B cell (primary cell): Measurements from ENCODE around the gene CACNA2D4. TPM values are rescaled to one million over a fixed set of nuclear protein-coding genes. Genes with fewer than 3 reads are reported as not detected.
A peak's percentile ranks its signal among the peaks of the same experiment; 100 is the strongest.

ENCODE experiments used
- ATAC-seq: fragments of 200-7000 bp; cut with Tn5 transposase; one replicate; pipeline ENCODE4 v1.10.0; 2021; ENCODE audit warnings: low read depth, mild to moderate bottlenecking, moderate number of reproducible peaks, moderate library complexity
- CTCF ChIA-PET: fragments of 350-600 bp; sonication (Branson Sonifier 250); formaldehyde crosslinking; loops from one replicate; lab custom pipeline; 2021; ENCODE audit warnings: antibody characterized with exemption, inconsistent platforms; lab: Charles Lee
- POLR2A ChIA-PET: fragments of 350-600 bp; sonication (Branson Sonifier 250); formaldehyde crosslinking; loops from one replicate; lab custom pipeline; 2021; ENCODE audit warnings: antibody characterized with exemption; lab: Charles Lee
- DNase-seq: peaks from one replicate; pipeline ENCODE4 v3.0.0; 2013
- H2AFZ ChIP-seq: 2 replicates; pipeline ENCODE4 v1.6.1; 2012; ENCODE audit warnings: mild to moderate bottlenecking, low read depth, low read length; ENCODE audit not compliant: insufficient read depth, poor library complexity, severe bottlenecking
- H3K27ac ChIP-seq, 2 donors: 1 replicate in 1 of 2; 2 replicates in 1 of 2; pipeline ENCODE4 v1.5.1; 2012 to 2013; ENCODE audit warnings: low read length in 2 of 2, mild to moderate bottlenecking in 2 of 2, moderate library complexity in 1 of 2
- H3K27me3 ChIP-seq, 4 experiments: fragments of 200-600 bp in 1 of 4; sonication (generic) in 1 of 4; replicated peaks in 1 of 4; 1 replicate in 2 of 4; 2 replicates in 2 of 4; pipeline versions ENCODE4 v1.6.1 to v1.7.0; 2013 to 2016; ENCODE audit warnings: low read length in 3 of 4, mild to moderate bottlenecking in 2 of 4, mixed read lengths in 1 of 4, moderate library complexity in 1 of 4; ENCODE audit not compliant: insufficient read depth in 4 of 4, control insufficient read depth in 3 of 4; ENCODE audit errors: control extremely low read depth in 1 of 4
- H3K36me3 ChIP-seq, 2 experiments: replicated peaks in 1 of 2; 1 replicate in 1 of 2; 2 replicates in 1 of 2; pipeline versions ENCODE4 v1.6.1 to v1.7.1; 2013; ENCODE audit warnings: low read length in 1 of 2; ENCODE audit not compliant: insufficient read depth in 2 of 2, control insufficient read depth in 1 of 2; ENCODE audit errors: control extremely low read depth in 1 of 2, extremely low read depth in 1 of 2
- H3K4me1 ChIP-seq, 2 donors: fragments of 200-600 bp in 1 of 2; sonication (generic) in 1 of 2; 1 replicate in 1 of 2; 2 replicates in 1 of 2; pipeline versions ENCODE4 v1.5.1 to v1.6.1; 2013 to 2017; ENCODE audit warnings: low read length in 2 of 2; ENCODE audit not compliant: control insufficient read depth in 2 of 2, insufficient read depth in 2 of 2
- H3K4me2 ChIP-seq: replicated peaks from 2 replicates; pipeline ENCODE3; 2012; ENCODE audit warnings: mild to moderate bottlenecking, low read depth, low read length; ENCODE audit not compliant: poor library complexity, severe bottlenecking
- H3K4me3 ChIP-seq, 5 experiments: fragments of 200-600 bp in 1 of 5; sonication (generic) in 1 of 5; 1 replicate in 3 of 5; 2 replicates in 2 of 5; pipeline versions ENCODE4 v1.5.1 to v1.7.0; 2011 to 2016; ENCODE audit warnings: low read length in 4 of 5, mild to moderate bottlenecking in 4 of 5, low read depth in 2 of 5, control low read depth in 1 of 5, moderate library complexity in 1 of 5; ENCODE audit not compliant: insufficient read depth in 1 of 5; ENCODE audit errors: control extremely low read depth in 1 of 5, extremely low read depth in 1 of 5
- H3K79me2 ChIP-seq: fragments of 200-600 bp; sonication (generic); one replicate; pipeline ENCODE4 v1.6.0; 2016; ENCODE audit warnings: low read length; ENCODE audit not compliant: control insufficient read depth, insufficient read depth
- H3K9ac ChIP-seq: fragments of 200-600 bp; sonication (generic); 2 replicates; pipeline ENCODE4 v1.6.1; 2017; ENCODE audit warnings: mild to moderate bottlenecking, low read length, moderate library complexity
- H3K9me3 ChIP-seq, 3 donors: one replicate each; pipeline versions ENCODE4 v1.6.1 to v1.7.1; 2013; ENCODE audit warnings: low read length in 2 of 3; ENCODE audit not compliant: control insufficient read depth in 2 of 3, insufficient read depth in 1 of 3; ENCODE audit errors: control extremely low read depth in 1 of 3
- H4K20me1 ChIP-seq: 2 replicates; pipeline ENCODE4 v1.6.0; 2012; ENCODE audit warnings: mild to moderate bottlenecking, low read length; ENCODE audit not compliant: insufficient read depth, control insufficient read depth, poor library complexity, severe bottlenecking
- H3K27ac Mint-ChIP-seq: one replicate; pipeline ENCODE4 v1.8.0; 2021; ENCODE audit warnings: mixed read lengths
- H3K27me3 Mint-ChIP-seq: one replicate; pipeline ENCODE4 v1.8.0; 2021; ENCODE audit warnings: mixed read lengths
- H3K4me1 Mint-ChIP-seq: one replicate; pipeline ENCODE4 v1.8.0; 2021; ENCODE audit warnings: mixed read lengths
- H3K4me3 Mint-ChIP-seq: one replicate; pipeline ENCODE4 v1.8.0; 2021; ENCODE audit warnings: mixed read lengths
- H3K9me3 Mint-ChIP-seq: one replicate; pipeline ENCODE4 v1.8.0; 2022; ENCODE audit warnings: mixed read lengths; ENCODE audit not compliant: insufficient read depth
- CTCF ChIP-seq: fragments of 200-600 bp; IDR thresholded peaks from one replicate; pipeline ENCODE4 v1.8.0; 2022; ENCODE audit warnings: antibody characterized with exemption, mild to moderate bottlenecking
- EZH2 ChIP-seq: IDR thresholded peaks from 2 replicates; pipeline ENCODE4 v1.6.1; 2012; ENCODE audit warnings: borderline replicate concordance, low read depth, mild to moderate bottlenecking, moderate library complexity, low read length; ENCODE audit not compliant: insufficient read depth, poor library complexity, severe bottlenecking
- WGBS: methylation state at CpG from one replicate; pipeline ENCODE4 v1.1.5; 2013; ENCODE audit warnings: missing lambda C conversion rate; ENCODE audit not compliant: insufficient coverage; 5-methylcytosine and 5-hydroxymethylcytosine counted together
- intact Hi-C: fragments of 100-400 bp; cut with micrococcal nuclease; formaldehyde crosslinking; loops from one replicate; pipeline ENCODE4 v1.10.0; 2022
- polyA plus RNA-seq: library from polyadenylated mRNA; depleted of rRNA; stranded (reverse); fragments of >200 nt; gene quantifications from 2 replicates; pipeline ENCODE4 v1.2.3, GENCODE V29; 2012
- total RNA-seq, 2 donors: library from RNA; stranded (reverse); fragments of 120-200 nt in 1 of 2; gene quantifications; 1 replicate in 1 of 2; 2 replicates in 1 of 2; pipeline versions ENCODE4 v1.2.3 to v1.2.4, GENCODE V29; 2013 to 2022

Gene CACNA2D4
- total and polyA plus RNA-seq, 2 donors (not counting 1 experiment from before 2014, with no cell fraction given), result 6.0 to 7.4 TPM

- peak overlapping the region; percentile 17 for H3K4me3 Mint-ChIP-seq
- H3K27me3 Mint-ChIP-seq, result no peaks in the 10 kb centered on the region
- Histone ChIP-seq H3K9ac (no peak overlapping the region), H2AFZ (peak overlapping the region; percentile 26), H3K9me3 (no peaks in the 10 kb centered on the region), H3K4me2 (peak overlapping the region; percentile 43), H3K27ac (peak overlapping the region; percentile 20 to 45), H3K27me3 (no peaks in the 10 kb centered on the region), H4K20me1 (no peaks in the 10 kb centered on the region), H3K4me3 (no peak overlapping the region), H3K36me3 (no peaks in the 10 kb centered on the region), H3K79me2 (no peaks in the 10 kb centered on the region), H3K4me1 (peaks cover 57 to 66% of the 10 kb centered on the region in 2 donors)
- POLR2A ChIA-PET, result interaction anchor here (1.2 kb wide), 1 partner anchor 12 kb away, joined by 3 read pairs; no protein-coding TSS in a partner anchor
- no peak for TF ChIP-seq CTCF
- TF ChIP-seq EZH2, result no peak
- no peaks in the 10 kb centered on the region for H3K9me3 Mint-ChIP-seq
- DNase-seq (no peak), ATAC-seq (no peak)
- H3K27ac Mint-ChIP-seq, result peak overlapping the region; percentile 64
- intact Hi-C loops, result no loop called here
- 42% methylated on average over 10 of the region's 11 CpGs for WGBS
- peaks cover 69% of the 10 kb centered on the region for H3K4me1 Mint-ChIP-seq
- CTCF ChIA-PET, result interaction anchor here (1.0 to 6.9 kb wide), 4 partner anchors 9 to 139 kb away, joined by 3 to 63 read pairs (median 6); no protein-coding TSS in a partner anchor
These were observed 11.7 kb upstream of the CACNA2D4 start for GRCh38 chr12:1929985-1930802.
